K562 (cell line): Measurements from ENCODE around the gene ING5. TPM values are rescaled to one million over a fixed set of nuclear protein-coding genes. Genes with fewer than 3 reads are reported as not detected.

Source experiments
- CHD7 ChIP-seq: fragments of 200-600 bp; sonication (generic); IDR thresholded peaks from one replicate; pipeline ENCODE4 v1.6.1; 2012; ENCODE audit warnings: mild to moderate bottlenecking, low read depth, low read length, inconsistent platforms
- PHF8 ChIP-seq: fragments of 200-600 bp; sonication (generic); IDR thresholded peaks from 2 replicates; pipeline ENCODE4 v1.6.1; 2012; ENCODE audit warnings: mixed run types, mild to moderate bottlenecking, inconsistent platforms, low read length, moderate library complexity, borderline replicate concordance
- polyA plus RNA-seq, 8 experiments: library from polyadenylated mRNA; depleted of rRNA in 4 of 8; stranded (reverse) in 5 of 8; unstranded in 3 of 8; fragments of >200 nt; fragmentation: Nextera tagmentation in 2 of 8; fragmentation: Illumina TruSeq in 1 of 8; extraction: Ambion mirVana in 2 of 8; extraction: Trizol in 1 of 8; gene quantifications; 2 replicates each; pipeline versions ENCODE4 v1.2.1 to v1.2.3, GENCODE V29; 2011 to 2014; ENCODE audit warnings: inconsistent platforms in 1 of 8, missing spikeins in 1 of 8
- total RNA-seq, 7 experiments: library from RNA; depleted of rRNA in 6 of 7; stranded (reverse); fragments of >200 nt in 6 of 7; fragmentation: Illumina TruSeq in 2 of 7; extraction: Trizol in 2 of 7; gene quantifications; 2 replicates each; pipeline versions ENCODE4 v1.2.1 to v1.2.3, GENCODE V29; 2011 to 2021; ENCODE audit warnings: low replicate concordance in 1 of 7

Gene ING5
- total and polyA plus RNA-seq, 9 of the 15 experiments (the other 6 are each of a cell fraction or from before 2014, with no cell fraction given), result 10.4 to 53.3 (median 27.9) TPM

- no peak for TF ChIP-seq CHD7
- no peak for TF ChIP-seq PHF8
Observed at GRCh38 chr2:241743620-241744019, 41.8 kb downstream of the ING5 start (continued).
